GM18520 (cell line): Measurements from ENCODE around the gene SFXN3.

ENCODE experiments used
- ATAC-seq: cut with Tn5 transposase; IDR thresholded peaks from one replicate; pipeline ENCODE4 v1.9.1; 2021; ENCODE audit not compliant: unreplicated experiment

The SFXN3 gene

DNA sequence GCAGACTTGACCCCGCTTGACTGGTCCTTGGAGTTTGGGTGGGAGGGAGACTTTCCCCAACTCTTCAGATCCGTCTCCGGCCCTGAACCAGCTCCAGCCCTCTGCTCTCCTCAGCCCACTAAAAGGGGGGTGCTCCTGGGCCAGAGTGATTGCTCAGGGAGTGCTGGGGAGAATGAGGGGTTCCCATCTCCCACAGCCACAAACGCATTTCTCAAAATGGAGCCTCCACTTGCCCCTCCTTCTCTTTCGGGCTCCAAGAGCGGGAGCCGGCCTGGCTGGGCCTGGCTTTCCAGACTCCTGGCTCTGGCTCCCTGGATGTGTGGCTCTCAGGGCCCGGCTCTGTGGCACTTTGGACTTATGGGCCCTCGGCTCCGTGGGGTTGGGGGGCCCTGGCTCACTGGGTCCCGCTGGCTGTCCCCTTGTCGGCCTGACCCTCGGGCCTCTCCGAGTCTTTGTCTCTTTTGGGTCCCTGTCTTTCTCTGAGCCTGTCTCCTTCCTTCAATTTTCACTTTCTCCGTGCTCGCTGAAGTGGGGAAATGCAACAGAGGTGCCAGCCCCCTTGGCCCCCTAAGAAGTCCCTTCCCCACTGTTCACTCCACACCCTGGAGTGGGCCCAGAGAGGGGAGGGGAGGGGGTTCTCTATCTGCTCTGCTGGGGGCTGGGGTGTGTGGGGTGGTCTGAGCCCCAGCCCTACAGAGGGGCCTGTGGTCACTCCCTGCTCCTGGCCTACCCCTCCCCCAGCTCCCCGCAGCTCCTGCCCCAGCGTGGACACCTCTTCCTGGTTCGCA, 30.7 kb upstream of the SFXN3 start:
- ATAC-seq = no peak

DNA sequence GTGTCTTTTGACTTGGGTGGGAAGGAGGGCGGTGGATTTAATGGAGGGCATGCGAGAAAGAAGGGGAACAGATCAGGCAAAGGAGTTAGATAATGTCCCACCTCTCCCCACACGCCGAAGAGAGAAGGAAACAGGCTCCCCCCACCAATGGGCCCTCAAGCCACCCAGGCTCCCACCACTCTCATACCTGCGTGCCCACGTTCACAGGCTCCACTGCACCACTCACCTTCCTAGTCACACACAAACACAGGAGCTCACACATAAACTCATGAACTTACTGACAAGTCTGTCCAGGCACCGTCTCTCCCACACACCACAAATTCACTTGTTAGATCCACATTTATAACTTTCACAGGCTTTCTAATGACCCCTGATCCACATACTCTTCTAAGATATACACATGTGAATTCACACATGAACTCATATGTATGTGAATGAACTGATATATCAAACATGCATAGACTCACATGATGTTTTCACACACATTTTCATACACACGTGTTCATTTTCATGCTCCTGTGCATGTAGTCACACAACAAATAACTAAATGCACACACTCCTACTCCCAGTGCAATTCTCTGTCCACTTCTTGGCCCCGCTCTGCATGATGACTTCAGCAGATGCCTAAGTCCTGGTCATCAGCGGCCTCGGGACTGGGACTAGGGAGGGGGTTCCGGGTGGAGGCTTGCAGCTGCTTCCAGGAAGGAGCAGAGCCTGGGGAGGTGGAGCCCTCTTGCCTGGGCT, 29.9 kb upstream of the SFXN3 start:
- no peak for ATAC-seq

DNA sequence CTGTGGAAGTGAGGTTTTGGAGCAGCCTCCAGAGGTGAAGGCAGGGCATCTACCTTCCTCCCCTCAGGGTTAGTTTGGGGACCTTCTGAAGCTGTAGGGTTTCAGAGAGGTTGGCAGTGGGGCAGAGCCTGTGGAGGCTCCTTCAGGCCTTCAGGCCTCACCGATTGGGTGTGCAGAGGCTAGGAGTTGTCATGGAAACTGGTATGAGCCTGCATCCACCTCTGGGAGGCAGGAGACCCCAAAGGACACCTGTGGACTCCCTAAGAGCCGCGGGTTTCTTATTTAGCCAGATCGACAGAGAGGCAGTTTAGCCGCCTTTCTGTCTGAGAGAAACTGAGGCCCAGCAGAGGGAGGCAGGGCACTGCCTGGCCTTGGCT, 29.4 kb upstream of the SFXN3 start:
- ATAC-seq = no peak

DNA sequence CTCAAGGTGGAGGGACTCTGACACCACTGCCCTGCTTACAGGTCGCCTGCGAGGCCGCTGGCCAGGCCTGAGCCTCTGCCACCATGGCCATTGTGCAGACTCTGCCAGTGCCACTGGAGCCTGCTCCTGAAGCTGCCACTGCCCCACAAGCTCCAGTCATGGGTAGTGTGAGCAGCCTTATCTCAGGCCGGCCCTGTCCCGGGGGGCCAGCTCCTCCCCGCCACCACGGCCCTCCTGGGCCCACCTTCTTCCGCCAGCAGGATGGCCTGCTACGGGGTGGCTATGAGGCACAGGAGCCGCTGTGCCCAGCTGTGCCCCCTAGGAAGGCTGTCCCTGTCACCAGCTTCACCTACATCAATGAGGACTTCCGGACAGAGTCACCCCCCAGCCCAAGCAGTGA, 28.6 kb upstream of the SFXN3 start:
- ATAC-seq = no peak

DNA sequence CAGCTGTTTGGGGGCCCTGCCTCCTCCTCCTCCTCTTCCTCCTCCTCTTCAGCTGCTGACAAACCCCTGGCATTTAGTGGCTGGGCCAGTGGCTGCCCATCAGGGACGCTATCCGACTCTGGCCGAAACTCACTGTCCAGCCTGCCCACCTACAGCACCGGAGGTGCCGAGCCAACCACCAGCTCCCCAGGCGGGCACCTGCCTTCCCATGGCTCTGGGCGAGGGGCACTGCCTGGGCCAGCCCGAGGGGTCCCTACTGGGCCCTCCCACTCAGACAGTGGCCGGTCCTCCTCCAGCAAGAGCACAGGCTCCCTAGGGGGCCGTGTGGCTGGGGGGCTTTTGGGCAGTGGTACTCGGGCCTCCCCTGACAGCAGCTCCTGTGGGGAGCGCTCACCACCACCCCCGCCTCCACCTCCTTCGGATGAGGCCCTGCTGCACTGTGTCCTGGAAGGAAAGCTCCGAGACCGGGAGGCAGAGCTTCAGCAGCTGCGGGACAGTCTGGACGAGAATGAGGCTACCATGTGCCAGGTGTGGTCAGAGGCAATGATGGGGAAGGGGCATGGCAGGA, 27.3 kb upstream of the SFXN3 start:
- no peak for ATAC-seq

DNA sequence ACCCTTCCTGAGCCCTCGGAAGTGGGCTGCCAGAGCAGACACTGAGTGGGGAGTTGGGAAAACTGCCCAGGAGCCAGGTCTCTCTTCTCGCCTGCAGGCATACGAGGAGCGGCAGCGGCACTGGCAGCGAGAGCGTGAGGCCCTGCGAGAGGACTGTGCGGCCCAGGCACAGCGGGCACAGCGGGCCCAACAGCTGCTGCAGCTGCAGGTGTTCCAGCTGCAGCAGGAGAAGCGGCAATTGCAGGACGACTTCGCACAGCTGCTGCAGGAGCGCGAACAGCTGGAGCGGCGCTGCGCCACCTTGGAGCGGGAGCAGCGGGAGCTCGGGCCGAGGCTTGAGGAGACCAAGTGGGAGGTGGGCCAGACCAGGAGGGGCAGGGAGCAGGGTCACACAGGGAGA, 25.7 kb upstream of the SFXN3 start:
- no peak for ATAC-seq

DNA sequence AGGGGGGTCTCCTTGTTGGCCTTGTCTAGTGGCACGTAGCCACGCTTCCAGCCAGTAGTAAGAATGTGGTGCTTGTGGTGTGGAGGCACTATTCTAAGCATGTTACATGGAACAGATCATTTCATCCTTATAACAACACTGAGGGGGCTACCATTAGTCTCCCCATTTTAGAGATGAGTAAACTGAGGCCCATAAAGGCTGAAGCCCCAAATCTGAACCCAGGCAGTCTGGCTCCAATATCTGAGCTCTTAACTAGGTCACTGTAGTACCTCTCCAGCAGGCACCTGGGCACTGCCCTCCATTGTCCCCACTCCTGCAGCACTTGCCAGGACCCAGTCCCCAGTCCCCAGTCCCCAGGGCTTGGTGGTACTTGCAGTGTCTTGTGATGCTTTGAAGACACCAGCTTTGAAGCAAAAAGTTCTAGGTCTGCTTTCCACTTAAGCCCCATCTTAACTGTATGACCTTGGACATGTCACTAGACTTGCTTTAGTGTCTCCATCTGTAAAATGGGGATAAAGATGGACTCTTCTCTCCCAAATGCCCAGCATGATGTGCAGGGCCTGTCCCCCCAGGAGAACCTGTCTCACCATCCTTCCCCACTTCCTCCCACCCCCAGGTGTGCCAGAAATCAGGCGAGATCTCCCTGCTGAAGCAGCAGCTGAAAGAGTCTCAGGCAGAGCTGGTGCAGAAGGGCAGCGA, 25.0 kb upstream of the SFXN3 start:
- ATAC-seq = no peak

DNA sequence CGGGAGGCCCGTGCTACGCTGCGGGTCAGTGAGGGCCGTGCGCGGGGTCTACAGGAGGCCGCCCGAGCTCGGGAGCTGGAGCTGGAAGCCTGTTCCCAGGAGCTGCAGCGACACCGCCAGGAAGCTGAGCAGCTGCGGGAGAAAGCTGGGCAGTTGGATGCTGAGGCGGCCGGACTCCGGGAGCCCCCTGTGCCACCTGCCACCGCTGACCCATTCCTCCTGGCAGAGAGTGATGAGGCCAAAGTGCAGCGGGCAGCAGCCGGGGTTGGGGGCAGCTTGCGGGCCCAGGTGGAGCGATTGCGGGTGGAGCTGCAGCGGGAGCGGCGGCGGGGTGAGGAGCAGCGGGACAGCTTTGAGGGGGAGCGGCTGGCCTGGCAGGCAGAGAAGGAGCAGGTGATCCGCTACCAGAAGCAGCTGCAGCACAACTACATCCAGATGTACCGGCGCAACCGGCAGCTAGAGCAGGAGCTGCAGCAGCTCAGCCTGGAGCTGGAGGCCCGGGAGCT, 24.4 kb upstream of the SFXN3 start:
- no peak for ATAC-seq

DNA sequence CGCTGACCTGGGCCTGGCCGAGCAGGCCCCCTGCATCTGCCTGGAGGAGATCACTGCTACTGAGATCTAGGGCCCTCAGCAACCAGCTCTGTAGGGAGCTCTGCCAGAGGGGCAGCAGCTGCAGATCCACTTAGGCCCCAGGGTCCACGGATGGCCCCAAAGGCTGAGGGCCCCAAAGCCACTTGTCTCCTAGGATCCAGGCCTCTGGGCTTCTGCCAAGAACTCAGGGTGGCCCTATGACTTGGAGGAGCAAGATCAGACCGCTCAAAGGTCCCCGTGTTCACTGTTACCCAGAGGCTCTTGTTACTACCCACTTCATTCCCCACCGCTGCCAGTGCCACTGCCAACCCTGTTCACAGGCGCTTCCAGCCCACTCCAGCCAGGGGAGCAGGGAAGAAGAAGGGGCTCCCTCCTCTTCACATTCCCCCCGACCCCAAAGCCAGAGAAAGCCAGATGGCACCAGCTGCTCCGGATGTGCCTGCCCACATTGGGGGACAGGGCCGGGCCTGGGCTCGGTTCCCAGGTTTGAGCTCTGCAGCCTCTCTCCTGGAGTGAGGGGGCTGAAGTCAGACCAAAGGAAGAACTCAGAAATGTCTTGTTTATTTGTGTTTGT, 23.8 kb upstream of the SFXN3 start:
- no peak for ATAC-seq

DNA sequence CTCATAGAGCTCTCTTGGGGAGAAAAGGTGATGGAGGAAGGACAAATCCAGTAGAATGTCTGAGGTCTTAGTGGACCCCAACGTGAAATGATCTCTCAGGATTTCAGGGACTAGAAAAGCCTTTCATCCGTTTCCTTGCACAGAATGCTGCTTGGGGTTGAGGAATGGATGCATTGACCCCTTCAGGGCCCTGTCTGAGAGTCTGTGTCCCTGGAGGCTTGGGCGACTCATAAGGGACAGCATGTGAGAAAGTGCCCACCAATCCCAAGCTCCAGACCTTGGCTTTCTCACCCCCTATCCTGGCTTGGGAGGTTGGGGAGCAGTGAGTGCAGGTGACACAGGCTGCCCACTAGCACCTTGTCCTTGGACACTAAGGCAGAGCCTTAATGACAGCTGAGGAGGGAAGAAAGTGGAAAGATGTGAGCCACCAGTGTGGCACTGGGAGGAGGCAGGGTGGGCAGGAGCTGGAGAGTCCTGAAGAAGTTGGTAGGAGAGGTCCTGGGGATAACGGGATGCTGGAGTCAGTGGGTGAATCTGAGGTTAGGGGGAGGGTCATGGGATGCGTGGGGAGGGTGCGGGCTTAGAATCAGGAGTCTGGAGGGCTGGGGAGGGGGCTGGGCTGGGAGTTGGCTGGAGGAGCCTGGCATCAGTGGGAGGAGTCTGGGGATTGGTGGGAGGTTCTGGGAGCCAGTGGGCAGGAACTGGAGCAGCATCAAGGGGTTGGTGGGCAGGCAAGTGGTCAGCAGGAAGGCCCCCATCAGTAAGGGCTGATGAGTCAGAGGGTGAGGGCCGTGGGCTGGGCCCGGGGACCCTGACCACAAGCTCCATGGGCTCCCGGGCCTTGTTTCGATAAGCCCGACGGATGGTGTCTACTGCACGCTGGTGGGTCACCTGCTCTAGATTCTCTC, 22.9 kb upstream of the SFXN3 start:
- no peak for ATAC-seq

DNA sequence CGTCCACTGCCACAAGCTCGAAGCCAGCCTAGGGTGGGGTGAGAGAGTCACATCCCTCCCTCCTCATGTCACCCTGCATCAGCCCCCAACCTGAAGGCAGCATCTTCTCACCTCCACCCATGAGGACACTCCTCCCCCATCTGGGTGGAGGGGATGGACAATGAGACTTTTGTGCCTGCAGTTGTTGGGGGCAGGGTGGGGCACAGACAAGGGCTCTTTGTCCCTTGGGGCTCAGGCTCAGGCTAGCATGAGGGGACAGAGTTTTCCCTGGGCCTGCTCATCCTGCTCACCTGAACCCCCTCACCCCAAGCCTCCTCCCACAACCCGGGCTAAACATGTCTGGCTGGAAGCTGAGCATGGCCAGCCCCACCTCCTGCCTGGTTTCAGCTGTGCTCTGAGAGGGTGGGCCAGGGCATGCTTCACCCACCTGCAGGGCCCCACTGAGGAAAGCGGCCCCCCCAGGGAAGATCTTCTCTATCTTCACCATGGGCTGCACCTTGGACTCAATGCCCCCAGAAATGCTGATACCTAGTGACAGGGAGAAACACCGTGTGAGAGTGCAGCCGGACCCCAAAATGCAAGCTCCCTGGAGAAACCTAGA, 22.1 kb upstream of the SFXN3 start:
- no peak for ATAC-seq

DNA sequence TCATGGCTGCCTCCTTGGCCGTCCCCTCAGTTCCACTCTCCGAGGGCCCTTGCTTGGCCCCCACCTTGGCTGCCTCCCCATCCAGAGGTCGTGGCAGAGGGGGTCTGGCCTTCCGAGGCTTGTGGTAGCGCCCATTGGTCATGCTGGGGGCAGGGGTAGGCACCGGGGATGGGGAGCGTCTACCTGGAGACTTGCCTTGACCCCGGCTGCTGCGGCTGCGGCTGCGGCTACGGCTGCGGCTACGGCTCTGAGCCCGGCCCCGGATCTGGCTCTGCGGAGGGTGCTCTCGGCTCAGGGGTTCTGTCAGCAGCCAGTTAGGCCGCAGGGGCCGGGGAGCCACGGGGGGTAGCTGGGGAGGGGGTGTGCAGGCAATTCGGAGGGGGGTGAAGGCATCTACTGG, 20.7 kb upstream of the SFXN3 start:
- ATAC-seq = no peak

DNA sequence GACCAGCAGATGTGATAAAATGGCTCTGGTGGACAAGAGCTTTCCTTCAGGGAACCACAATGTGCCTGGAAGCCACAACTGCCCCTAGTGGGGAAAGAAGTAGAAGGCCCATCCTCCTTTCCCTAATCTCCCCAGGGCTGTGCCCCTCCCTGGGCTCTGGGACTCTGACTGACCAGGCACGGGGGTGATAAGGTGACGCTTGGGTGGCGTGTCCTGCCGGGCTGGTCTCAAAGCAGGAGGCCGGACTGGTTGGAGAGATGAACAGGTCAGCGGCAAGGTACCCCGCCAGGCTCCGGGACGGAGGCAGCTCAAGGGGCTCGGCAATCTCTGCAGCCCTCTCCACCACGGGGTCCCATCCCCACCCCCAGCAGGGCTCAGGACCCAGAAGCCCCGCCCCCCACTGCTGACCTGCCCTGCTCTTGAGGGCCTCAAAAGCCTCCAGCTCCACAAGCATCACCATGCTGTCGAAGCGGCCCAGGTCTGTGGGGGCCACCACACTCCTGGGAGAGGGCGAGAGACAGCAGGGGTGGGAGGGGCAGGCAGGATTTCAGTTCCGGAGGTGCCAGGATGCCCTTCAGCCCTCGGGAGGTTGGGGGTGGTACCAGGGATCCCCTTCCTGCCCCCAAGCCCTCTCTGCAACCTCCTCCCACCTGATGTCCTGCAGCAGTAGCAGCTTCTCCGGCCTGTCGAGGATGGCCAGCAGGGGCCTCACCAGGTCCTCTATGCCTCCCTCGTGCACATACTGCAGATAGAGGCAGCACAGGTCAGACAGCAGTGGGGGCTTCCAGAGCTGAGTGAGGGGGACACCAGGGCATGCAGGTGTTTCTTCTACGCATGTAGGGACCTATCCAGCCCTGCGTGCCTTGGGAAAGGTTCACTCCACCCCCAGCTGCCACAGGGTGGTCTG, 19.3 kb upstream of the SFXN3 start:
- no peak for ATAC-seq

DNA sequence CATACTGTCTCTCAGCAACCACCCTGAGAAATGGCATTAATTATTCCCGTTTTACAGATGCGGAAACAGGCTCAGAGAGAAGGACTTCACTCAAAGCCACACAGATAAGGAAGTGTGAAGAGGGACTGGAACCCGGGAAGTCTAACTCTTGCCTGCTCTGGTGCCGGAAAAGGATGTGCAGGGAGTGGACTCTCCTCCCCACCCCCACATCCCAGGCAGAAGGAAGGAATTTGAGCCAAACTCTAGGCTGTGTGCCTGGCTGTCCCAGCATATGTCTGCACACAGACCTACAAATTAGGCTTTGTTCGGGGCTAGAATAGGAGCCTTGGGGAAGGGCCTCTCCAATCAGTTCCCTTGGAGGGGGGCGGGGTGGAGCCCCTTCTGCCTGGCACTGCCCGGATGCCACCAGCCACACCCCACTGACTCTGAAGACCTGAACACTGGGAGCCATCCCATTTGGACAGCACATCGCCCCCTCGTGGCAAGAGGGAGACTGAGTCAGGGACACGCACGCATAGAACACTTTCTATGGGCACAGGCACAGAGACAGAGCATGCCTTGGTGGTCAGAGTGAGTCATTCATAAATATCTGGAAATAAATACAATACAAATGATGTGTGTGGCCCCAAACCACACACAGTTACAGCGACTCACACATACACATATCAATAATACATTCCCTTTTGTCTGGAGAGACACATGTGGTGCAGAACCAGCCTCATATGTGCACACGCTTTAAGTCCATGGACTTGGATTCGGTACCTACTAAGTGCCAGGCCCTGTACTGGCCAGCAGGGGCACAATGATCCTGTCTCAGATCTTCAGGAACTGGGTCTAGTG, 18.3 kb upstream of the SFXN3 start:
- peak; percentile 76 for ATAC-seq

DNA sequence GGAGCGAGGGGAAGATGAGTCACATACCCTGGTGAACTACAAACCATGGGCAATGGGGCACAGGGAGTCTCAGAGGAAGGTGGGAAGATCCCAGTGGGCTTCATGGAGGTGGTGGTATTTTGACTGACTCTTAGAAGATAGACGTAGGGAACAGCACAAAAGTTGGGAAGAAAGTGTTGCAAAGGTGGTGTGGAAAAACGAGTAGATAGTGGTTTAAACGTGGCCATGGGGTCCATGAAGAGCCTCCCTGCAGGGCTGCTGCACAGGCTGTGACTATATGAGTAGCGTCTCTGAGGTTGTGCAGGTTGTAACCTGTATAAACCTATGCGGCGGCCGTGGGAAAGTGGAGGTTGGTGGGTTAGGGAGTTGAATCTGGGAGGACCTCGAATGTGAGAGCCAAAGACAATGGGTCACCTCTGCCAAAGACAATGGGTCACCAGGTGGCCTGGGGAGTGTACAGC, 17.6 kb upstream of the SFXN3 start:
- no peak for ATAC-seq

DNA sequence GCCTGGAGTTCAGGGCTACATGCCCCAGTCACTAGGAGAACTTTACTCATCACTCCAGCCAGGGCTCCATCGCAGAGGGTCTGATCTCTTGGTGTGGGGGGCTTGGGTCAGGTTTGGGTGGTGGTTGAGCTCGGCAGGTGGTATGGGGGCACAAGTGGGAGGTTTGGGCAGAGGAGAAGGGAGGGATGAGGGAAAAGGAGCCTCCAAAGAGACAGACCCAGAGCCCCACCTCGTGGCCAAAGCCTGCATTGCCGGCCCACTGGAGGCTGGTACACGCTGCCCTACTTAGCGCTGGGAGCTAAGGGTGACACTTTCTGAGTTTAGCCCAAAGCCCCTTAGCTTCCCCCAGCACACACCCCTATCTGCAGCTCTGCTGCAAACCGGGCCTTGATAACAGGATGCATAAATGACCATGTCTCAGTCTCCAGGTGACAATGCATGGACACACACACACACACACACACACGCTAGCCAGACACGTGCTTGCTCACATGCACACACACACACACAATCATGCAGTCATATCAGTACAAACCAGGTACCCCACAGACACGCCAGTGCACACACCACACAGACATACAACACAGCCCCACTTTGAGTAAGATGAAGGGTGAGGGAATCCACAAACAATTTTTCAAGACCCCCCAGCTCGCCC, 16.7 kb upstream of the SFXN3 start:
- ATAC-seq = no peak

DNA sequence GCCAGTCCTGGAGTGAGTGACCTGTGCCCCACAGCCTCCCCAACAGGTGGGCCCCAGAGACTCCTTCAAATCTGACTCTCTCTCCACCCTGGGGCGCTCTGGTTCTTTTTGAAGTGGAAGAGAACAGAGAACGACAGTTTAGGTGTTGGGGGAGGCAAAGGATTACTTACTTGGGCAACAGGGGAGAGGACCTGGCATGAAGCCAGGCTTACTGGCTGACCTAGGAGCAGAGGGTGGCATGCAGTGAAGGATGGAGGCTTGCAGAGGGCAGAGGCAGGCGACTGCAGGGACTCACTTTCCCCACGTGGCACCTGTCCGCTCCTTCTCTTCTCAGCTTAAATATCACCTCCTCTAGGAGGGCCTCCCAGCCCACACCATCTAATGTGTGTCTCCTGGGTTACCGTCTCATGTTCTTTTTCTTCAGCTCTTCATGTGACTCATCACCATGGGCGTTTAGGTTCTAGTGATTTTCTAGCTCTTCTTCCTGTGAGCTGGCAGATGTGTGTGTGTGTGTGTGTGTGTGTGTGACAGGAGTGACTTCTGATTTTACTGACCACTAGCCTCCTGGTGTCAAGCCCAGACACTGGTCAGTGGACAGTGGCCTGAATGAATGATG, 16.0 kb upstream of the SFXN3 start:
- no peak for ATAC-seq
